Measurements from ENCODE around the gene C16orf86.

C16orf86 gene

GRCh38 chr16:67666559-67667452, at the start of gene C16orf86, which contains the start of gene ENKD1:
TSS of gene C16orf86 (plus strand) at chr16:67666814. CDS start at chr16:67666971, 157 bp downstream.
TSS of gene ENKD1 (minus strand) at chr16:67666750. CDS start at chr16:67666442, 308 bp downstream.
- Histone ChIP-seq H3K4me2 (peak within 1 kb of the TSS; percentile 88 to 99 (median 95)), H3K9me3 (replicated peaks in 1 of 11) (no peaks in the 10 kb centered on the region), H3K36me3 (peaks cover 6 to 22% (median 14%) of the 10 kb centered on the region in 11 experiments; a peak in 13 of 22 replicates), H3K9ac (peak within 1 kb of the TSS; percentile 87 to 98 (median 91)), H3K4me1 (peaks cover 38 to 63% (median 46%) of the 10 kb centered on the region in 10 experiments), H3K27me3 (no peaks in the 10 kb centered on the region), H3K27ac (peak within 1 kb of the TSS; percentile 86 to 98 (median 94)), H4K20me1 (peaks cover 0 to 23% (median 8%) of the 10 kb centered on the region in 11 experiments; a peak in 10 of 22 replicates), H3K4me3 (peak within 1 kb of the TSS; percentile 66 to 82 (median 76))
- no peak for TF ChIP-seq Cebpa-rat (IDR thresholded peaks at IDR 0.05)

GRCh38 chr16:67628216-67628615, 38.4 kb upstream of the C16orf86 start:
- Histone ChIP-seq H3K9me3 (replicated peaks in 1 of 11) (no peaks in the 10 kb centered on the region), H3K4me3 (no peak overlapping the region), H3K27ac (no peak overlapping the region), H3K27me3 (no peaks in the 10 kb centered on the region), H3K4me1 (no peaks in the 10 kb centered on the region), H4K20me1 (peaks cover 0 to 54% (median 18%) of the 10 kb centered on the region in 11 experiments; a peak in 12 of 22 replicates), H3K36me3 (peaks cover 90 to 100% (median 96%) of the 10 kb centered on the region in 11 experiments), H3K4me2 (no peak overlapping the region), H3K9ac (no peak overlapping the region)
- no peak for TF ChIP-seq Cebpa-rat (IDR thresholded peaks at IDR 0.05)

GRCh38 chr16:67632415-67633172, 34.0 kb upstream of the C16orf86 start:
- Histone ChIP-seq H4K20me1 (peaks cover 0 to 63% (median 20%) of the 10 kb centered on the region in 11 experiments; a peak in 11 of 22 replicates), H3K4me1 (no peaks in the 10 kb centered on the region), H3K9ac (no peak overlapping the region; a peak in 1 of 22 replicates), H3K4me2 (no peak overlapping the region), H3K4me3 (no peak overlapping the region), H3K27ac (no peak overlapping the region), H3K27me3 (no peaks in the 10 kb centered on the region), H3K9me3 (replicated peaks in 1 of 11) (no peaks in the 10 kb centered on the region), H3K36me3 (peaks cover 93 to 100% (median 97%) of the 10 kb centered on the region in 11 experiments)
- TF ChIP-seq Cebpa-rat (IDR thresholded peaks at IDR 0.05) = no peak

GRCh38 chr16:67636713-67637112, 29.9 kb upstream of the C16orf86 start:
- no peak overlapping the region for H3K4me3 ChIP-seq
- peaks cover 80 to 90% (median 85%) of the 10 kb centered on the region in 11 experiments for H3K36me3 ChIP-seq
- no peaks in the 10 kb centered on the region for H3K9me3 ChIP-seq (replicated peaks in 1 of 11)
- no peak overlapping the region for H3K27ac ChIP-seq
- no peak overlapping the region for H3K4me2 ChIP-seq
- no peak overlapping the region for H3K9ac ChIP-seq
- peaks cover 0 to 48% (median 15%) of the 10 kb centered on the region in 11 experiments; a peak in 11 of 22 replicates for H4K20me1 ChIP-seq
- TF ChIP-seq Cebpa-rat (IDR thresholded peaks at IDR 0.05) = no peak
- H3K27me3 ChIP-seq = no peaks in the 10 kb centered on the region
- H3K4me1 ChIP-seq = peaks cover 0 to 12% (median under 1%) of the 10 kb centered on the region in 10 experiments; a peak in 7 of 20 replicates

GRCh38 chr16:67637625-67638024, 29.0 kb upstream of the C16orf86 start:
- Histone ChIP-seq H3K4me1 (peaks cover 0 to 21% (median 2%) of the 10 kb centered on the region in 10 experiments; a peak in 7 of 20 replicates), H4K20me1 (peaks cover 0 to 48% (median 7%) of the 10 kb centered on the region in 11 experiments; a peak in 9 of 22 replicates), H3K27ac (no peak overlapping the region), H3K4me2 (no peak overlapping the region), H3K9ac (no peak overlapping the region), H3K36me3 (peaks cover 71 to 81% (median 76%) of the 10 kb centered on the region in 11 experiments), H3K4me3 (no peak overlapping the region), H3K27me3 (no peaks in the 10 kb centered on the region), H3K9me3 (replicated peaks in 1 of 11) (no peaks in the 10 kb centered on the region)
- TF ChIP-seq Cebpa-rat (IDR thresholded peaks at IDR 0.05) = no peak

- Histone ChIP-seq H3K36me3 (peaks cover 27 to 39% (median 32%) of the 10 kb centered on the region in 11 experiments), H4K20me1 (peaks cover 0 to 17% (median 0%) of the 10 kb centered on the region in 11 experiments; a peak in 5 of 22 replicates), H3K4me2 (peak overlapping the region in 4 of 11 experiments; percentile 10 to 52 (median 28); a peak in 6 of 22 replicates), H3K9me3 (replicated peaks in 1 of 11) (no peaks in the 10 kb centered on the region), H3K4me1 (peaks cover 0 to 49% (median 25%) of the 10 kb centered on the region in 10 experiments; a peak in 17 of 20 replicates), H3K4me3 (no peak overlapping the region), H3K27me3 (peaks cover 0 to 5% (median 0%) of the 10 kb centered on the region in 11 experiments; a peak in 1 of 22 replicates), H3K27ac (peak overlapping the region in 1 of 11 experiments; percentile 21; a peak in 1 of 22 replicates), H3K9ac (peak overlapping the region in 4 of 11 experiments; percentile 6 to 21 (median 14); a peak in 4 of 22 replicates)
- no peak for TF ChIP-seq Cebpa-rat (IDR thresholded peaks at IDR 0.05)
Measured at GRCh38 chr16:67641779-67642708, 24.6 kb upstream of the C16orf86 start.

GRCh38 chr16:67644038-67644437, 22.6 kb upstream of the C16orf86 start:
- Histone ChIP-seq H4K20me1 (peaks cover 0 to 10% (median 0%) of the 10 kb centered on the region in 11 experiments; a peak in 4 of 22 replicates), H3K4me1 (peaks cover 0 to 49% (median 25%) of the 10 kb centered on the region in 10 experiments; a peak in 17 of 20 replicates), H3K27me3 (peaks cover 0 to 5% (median 0%) of the 10 kb centered on the region in 11 experiments; a peak in 1 of 22 replicates), H3K9ac (peak overlapping the region in 4 of 11 experiments; percentile 3 to 91 (median 83); a peak in 5 of 22 replicates), H3K36me3 (peaks cover 10 to 33% (median 23%) of the 10 kb centered on the region in 11 experiments; a peak in 21 of 22 replicates), H3K4me3 (no peak overlapping the region), H3K9me3 (replicated peaks in 1 of 11) (no peaks in the 10 kb centered on the region), H3K27ac (peak overlapping the region in 2 of 11 experiments; percentile 79 to 90; a peak in 3 of 22 replicates), H3K4me2 (peak overlapping the region in 9 of 11 experiments; percentile 68 to 97 (median 86); a peak in 16 of 22 replicates)
- TF ChIP-seq Cebpa-rat (IDR thresholded peaks at IDR 0.05) = no peak

All from BLaER1 treated with 17β-estradiol and CSF1 and Interleukin-3, amounts not matched to agents 10 nM and 100 nM (cell line).